Effector memory CD4-positive, alpha-beta T cell (primary cell): ENCODE measurements around the gene RAB11FIP2.

Experiments
- DNase-seq, 3 donors: peaks; one replicate each; pipeline ENCODE4 v3.0.0-alpha.2; 2020
- H3K27ac ChIP-seq: 2 replicates; pipeline ENCODE4 v1.7.0; 2013; ENCODE audit warnings: mild to moderate bottlenecking, low read length, moderate library complexity; ENCODE audit not compliant: insufficient read depth, poor library complexity, severe bottlenecking
- H3K27me3 ChIP-seq: replicated peaks from 2 replicates; pipeline ENCODE4 v1.7.0; 2013; ENCODE audit warnings: mild to moderate bottlenecking, low read length; ENCODE audit not compliant: insufficient read depth, control insufficient read depth, poor library complexity, severe bottlenecking
- H3K36me3 ChIP-seq: 2 replicates; pipeline ENCODE4 v1.7.0; 2013; ENCODE audit warnings: mild to moderate bottlenecking, low read length, moderate library complexity; ENCODE audit not compliant: control insufficient read depth, insufficient read depth
- H3K4me1 ChIP-seq: 2 replicates; pipeline ENCODE4 v1.7.0; 2013; ENCODE audit warnings: low read length, mild to moderate bottlenecking; ENCODE audit not compliant: control insufficient read depth, insufficient read depth, poor library complexity, severe bottlenecking
- H3K4me3 ChIP-seq: 2 replicates; pipeline ENCODE4 v1.7.0; 2013; ENCODE audit warnings: low read length, low read depth, mild to moderate bottlenecking; ENCODE audit not compliant: insufficient read depth, poor library complexity, severe bottlenecking
- H3K9me3 ChIP-seq: 2 replicates; pipeline ENCODE4 v1.7.0; 2013; ENCODE audit warnings: mild to moderate bottlenecking, low read length, moderate library complexity; ENCODE audit not compliant: control insufficient read depth

RAB11FIP2 gene

DNA sequence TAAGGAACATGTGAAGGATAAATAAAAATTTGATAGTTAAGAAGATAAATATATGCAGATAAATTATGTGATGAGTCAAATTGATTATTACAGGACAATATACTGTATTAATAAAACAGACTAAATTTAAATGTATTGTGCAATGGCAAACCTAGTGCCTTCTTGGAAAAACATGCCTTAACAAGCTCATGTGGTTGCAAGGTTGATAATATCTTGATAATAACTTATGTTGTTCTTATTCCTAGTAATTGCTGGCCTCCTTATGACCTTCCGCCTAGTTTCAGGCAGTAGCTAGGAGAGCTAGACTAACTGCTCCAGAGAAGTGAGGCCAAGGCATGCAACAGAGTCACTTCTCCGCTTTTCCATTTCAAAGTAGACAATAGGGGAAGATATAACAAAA is 7.6 kb upstream of the RAB11FIP2 start:
- Histone ChIP-seq H3K27ac (no peak overlapping the region), H3K9me3 (no peaks in the 10 kb centered on the region), H3K4me3 (no peak overlapping the region), H3K4me1 (no peaks in the 10 kb centered on the region), H3K36me3 (no peaks in the 10 kb centered on the region), H3K27me3 (no peaks in the 10 kb centered on the region)
- no peak for DNase-seq

DNA sequence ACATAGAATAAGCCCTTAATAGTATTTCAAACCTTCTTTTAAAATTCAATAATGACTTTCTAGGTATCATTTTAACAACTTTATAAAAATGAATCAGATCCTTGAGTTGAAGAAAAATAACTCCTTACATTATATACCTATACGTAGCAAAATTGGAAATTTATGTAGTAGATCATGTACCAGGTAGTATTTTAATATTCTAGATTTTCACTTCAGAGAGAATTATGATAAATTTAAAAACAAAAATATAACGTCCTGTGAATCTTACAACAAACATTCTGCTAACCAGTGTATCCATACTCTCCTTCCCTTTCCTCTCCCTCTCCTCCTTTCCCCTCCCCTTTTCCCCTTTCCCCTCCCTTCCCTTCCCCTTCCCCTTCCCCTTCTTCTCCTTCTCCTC is 6.1 kb upstream of the RAB11FIP2 start:
- no peaks in the 10 kb centered on the region for H3K27me3 ChIP-seq
- H3K27ac ChIP-seq, result no peak overlapping the region
- H3K36me3 ChIP-seq, result no peaks in the 10 kb centered on the region
- no peak for DNase-seq
- H3K9me3 ChIP-seq, result no peaks in the 10 kb centered on the region
- no peaks in the 10 kb centered on the region for H3K4me1 ChIP-seq
- H3K4me3 ChIP-seq, result no peak overlapping the region

DNA sequence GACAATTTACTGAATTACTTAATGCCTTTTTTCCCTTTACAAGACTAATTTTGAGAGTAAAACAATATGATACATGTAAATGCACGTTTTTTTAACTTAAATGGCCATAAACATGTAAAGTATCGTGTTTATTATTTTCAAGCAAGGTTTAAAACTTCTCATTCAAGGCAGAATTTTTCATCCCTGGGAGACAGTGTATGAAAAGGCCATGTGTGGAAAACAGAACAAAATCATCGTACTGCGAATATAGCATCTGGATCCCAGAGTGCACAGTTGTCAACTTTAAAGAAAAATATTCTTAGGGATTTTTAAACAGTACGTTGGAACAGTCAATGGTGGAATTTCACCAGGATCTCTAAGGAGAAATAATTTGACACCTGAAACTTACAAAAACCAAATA is 1.1 kb upstream of the RAB11FIP2 start:
- H3K4me3 ChIP-seq, result no peak overlapping the region
- no peaks in the 10 kb centered on the region for H3K27me3 ChIP-seq
- no peak for DNase-seq
- H3K4me1 ChIP-seq, result peaks cover 12% of the 10 kb centered on the region
- no peaks in the 10 kb centered on the region for H3K9me3 ChIP-seq
- no peaks in the 10 kb centered on the region for H3K36me3 ChIP-seq
- H3K27ac ChIP-seq, result no peak overlapping the region

DNA sequence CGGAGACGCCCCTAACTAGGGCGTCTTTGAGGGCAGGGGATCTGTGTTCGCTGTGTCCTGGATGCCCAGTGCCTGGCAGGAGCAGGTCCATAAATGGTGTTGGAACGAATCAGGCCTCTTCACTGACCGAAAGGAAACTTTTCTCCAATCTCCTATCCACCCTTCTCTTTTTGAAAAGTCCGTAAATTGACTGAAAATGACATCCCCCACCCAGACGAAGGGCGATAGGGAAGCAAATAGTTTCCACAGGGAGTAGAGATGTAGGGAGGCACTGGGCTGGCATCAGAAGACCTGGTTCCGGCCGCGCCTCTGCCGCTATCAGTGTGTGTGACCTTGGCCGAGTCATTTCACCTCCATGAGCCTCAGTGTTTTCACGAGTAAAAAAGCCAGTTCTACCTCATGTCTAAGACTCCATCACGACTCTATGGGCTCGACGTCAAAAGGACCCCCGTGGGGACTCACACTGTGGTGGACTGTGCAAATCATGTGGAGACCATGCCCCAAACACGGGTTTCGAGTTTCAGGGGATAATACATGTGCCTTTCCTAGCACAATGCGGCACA is 497 bp upstream of the RAB11FIP2 start:
- no peaks in the 10 kb centered on the region for H3K27me3 ChIP-seq
- no peak for DNase-seq
- H3K27ac ChIP-seq, result peak overlapping the region; percentile 61
- peak overlapping the region; percentile 80 for H3K4me3 ChIP-seq
- H3K4me1 ChIP-seq, result peaks cover 12% of the 10 kb centered on the region
- no peaks in the 10 kb centered on the region for H3K36me3 ChIP-seq
- H3K9me3 ChIP-seq, result no peaks in the 10 kb centered on the region

DNA sequence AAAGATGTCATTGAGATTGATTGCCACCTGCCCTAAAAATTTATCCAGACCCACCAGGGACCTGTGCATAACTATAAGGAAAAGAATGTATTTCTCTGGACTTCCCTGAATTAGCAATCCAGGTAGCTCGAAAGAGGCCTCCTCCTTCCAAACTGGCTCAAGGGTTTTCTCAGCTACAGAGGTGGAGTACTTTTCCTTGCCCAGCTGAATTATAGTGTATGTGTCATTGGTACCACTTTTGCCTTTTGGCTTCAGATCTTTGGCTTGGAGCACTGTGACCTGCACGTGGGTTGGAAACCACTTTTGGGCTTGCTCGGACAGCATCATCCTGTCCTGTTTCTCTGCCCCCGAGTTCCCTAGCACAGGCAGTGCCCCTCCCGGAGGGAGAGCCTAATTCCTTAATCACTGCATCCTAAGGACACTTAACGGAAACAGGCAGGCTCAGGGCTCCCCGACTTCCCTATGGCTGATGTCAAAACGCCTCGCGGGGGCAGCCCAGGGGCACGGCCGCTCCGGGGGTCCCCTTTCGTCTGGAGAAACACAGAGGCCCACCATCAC is 825 bp downstream of the RAB11FIP2 start:
- H3K36me3 ChIP-seq, result no peaks in the 10 kb centered on the region
- H3K4me3 ChIP-seq, result peak overlapping the region; percentile 80
- DNase-seq, result peak in 2 of 3 donors; percentile 3 to 9
- no peaks in the 10 kb centered on the region for H3K27me3 ChIP-seq
- H3K4me1 ChIP-seq, result peaks cover 12% of the 10 kb centered on the region
- H3K27ac ChIP-seq, result peak overlapping the region; percentile 61
- H3K9me3 ChIP-seq, result no peaks in the 10 kb centered on the region

DNA sequence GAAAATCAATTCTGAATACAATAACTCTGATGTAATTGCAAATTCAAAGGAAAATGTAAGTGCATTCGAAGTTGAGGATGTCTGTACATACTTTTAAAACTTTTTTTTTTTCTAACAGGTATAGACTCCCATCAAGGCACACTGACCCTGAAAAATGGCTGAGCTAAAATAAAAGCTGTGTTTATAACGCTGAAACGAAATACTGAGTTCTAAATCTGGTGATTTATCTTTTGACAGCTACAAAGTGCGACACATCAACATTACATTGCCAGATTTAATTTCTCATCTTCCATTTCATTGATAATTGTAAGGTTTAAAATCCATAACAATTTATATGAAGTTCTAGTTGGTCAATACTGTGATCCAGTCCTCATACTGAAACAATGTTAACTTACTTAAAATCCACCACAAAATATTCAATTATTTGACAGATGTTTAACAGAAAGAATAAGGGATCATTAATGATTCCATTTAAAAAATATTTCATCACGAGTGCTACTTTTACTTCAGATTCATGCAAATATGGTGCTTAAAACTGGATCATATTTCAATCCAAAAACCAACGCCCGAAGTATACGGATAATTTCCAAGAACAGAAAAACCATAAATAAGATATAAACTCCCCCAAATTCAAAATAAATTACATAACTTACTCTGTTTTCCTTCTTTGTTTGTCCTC is 1.4 kb downstream of the RAB11FIP2 start:
- Histone ChIP-seq H3K4me1 (peaks cover 12% of the 10 kb centered on the region), H3K4me3 (peak overlapping the region; percentile 80), H3K27ac (no peak overlapping the region), H3K9me3 (no peaks in the 10 kb centered on the region), H3K36me3 (no peaks in the 10 kb centered on the region), H3K27me3 (no peaks in the 10 kb centered on the region)
- no peak for DNase-seq

DNA sequence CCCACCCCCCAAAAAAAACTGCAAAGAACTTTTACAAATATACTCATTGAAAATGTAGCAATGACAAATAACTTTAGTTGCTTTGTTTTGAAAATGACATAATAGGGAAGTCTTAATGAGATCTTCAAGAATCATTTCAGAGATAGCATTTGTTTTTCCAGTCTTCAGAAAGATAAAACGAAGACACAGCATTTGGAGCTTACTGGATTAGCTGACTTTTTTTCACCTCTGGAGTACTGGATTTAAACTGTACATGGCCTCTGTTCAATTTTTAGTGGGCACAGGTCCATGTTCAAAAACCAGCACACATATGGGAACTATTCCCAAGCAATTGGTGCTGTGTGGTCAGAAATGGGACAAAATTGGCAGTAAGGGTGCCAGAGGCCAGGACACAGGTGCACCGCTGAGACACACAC is 3.9 kb downstream of the RAB11FIP2 start:
- Histone ChIP-seq H3K9me3 (no peaks in the 10 kb centered on the region), H3K27me3 (no peaks in the 10 kb centered on the region)
- DNase-seq, result no peak

DNA sequence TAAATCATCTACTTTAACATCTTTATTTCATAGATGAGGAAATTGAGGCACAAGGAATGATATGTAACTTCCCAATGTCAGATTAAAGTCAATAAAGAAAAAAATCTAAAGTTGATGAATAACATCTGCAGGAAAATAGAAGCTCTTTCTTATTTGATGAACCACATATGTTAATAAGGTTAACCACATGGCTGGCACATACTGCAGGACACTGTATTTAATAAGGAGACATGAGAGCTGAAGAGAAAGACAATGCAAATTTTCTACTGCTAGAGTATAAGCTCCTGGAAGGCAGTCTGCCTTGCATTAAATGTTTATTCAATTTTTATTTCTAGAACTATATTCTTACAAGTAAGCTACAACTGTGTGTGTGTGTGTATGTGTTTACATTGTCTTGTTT is 4.4 kb downstream of the RAB11FIP2 start:
- Histone ChIP-seq H3K27me3 (no peaks in the 10 kb centered on the region), H3K9me3 (no peaks in the 10 kb centered on the region), H3K27ac (no peak overlapping the region), H3K36me3 (no peaks in the 10 kb centered on the region), H3K4me1 (peaks cover 10% of the 10 kb centered on the region), H3K4me3 (no peak overlapping the region)
- no peak for DNase-seq

More for the DNA sequence above, 3.9 kb downstream of the RAB11FIP2 start:
- no peaks in the 10 kb centered on the region for H3K36me3 ChIP-seq
- no peak overlapping the region for H3K27ac ChIP-seq
- peaks cover 12% of the 10 kb centered on the region for H3K4me1 ChIP-seq
- H3K4me3 ChIP-seq, result no peak overlapping the region

DNA sequence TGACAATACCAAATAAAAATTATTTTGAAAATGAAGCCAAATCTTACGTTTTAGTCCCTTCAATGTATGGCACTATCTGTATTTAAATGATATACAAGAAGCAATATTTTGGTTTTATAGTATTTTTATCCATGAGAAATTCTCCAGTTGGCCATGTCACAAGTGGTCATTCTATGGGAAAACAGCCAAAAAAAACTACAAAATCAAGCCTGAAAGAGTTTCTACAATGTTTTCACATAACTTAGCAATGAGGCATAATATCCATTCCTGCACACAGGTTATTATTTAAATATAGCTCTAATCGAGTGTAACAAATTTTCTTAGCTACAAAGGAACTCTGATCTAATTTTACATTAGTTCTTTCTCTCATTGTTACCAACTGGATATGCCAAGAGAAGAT is 5.4 kb downstream of the RAB11FIP2 start:
- Histone ChIP-seq H3K4me1 (peaks cover 4% of the 10 kb centered on the region), H3K27me3 (no peaks in the 10 kb centered on the region), H3K36me3 (no peaks in the 10 kb centered on the region), H3K9me3 (no peaks in the 10 kb centered on the region), H3K27ac (no peak overlapping the region), H3K4me3 (no peak overlapping the region)
- DNase-seq, result no peak

DNA sequence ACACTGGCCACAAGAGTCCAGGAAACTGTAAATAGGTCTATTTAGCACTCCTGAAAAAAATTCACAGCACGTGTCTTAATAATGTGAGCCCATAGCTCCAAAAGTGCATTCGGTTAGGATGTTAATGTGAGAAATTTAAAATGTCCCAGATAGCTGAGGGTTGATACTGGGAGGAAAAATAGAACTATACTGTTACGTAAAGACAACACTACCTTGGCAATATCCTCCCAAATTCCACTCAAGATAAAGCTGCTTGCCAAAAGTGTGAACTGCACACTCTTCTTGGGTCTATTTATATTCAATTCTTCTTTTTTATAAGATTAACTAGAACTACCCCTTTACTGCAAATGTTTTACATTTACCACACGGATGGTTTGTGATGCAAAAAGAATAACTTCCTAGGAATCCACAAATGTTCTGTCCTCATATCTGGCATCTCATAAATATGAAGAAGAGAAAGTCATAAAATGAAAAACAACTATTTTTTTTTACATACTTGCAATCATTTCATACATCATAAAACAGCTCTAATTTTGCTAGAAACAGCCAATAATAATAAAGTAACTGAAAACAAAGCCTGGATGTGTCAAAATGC is 10.4 kb downstream of the RAB11FIP2 start:
- Histone ChIP-seq H3K4me3 (no peak overlapping the region), H3K27ac (no peak overlapping the region)
- DNase-seq, result no peak

More for the DNA sequence above, 10.4 kb downstream of the RAB11FIP2 start:
- no peaks in the 10 kb centered on the region for H3K36me3 ChIP-seq
- no peaks in the 10 kb centered on the region for H3K9me3 ChIP-seq
- peaks cover 6% of the 10 kb centered on the region for H3K4me1 ChIP-seq
- H3K27me3 ChIP-seq, result no peaks in the 10 kb centered on the region
